Measurements from ENCODE around the gene KDM1A.
A peak's percentile ranks its signal among the peaks of the same experiment; 100 is the strongest.

The KDM1A gene

DNA sequence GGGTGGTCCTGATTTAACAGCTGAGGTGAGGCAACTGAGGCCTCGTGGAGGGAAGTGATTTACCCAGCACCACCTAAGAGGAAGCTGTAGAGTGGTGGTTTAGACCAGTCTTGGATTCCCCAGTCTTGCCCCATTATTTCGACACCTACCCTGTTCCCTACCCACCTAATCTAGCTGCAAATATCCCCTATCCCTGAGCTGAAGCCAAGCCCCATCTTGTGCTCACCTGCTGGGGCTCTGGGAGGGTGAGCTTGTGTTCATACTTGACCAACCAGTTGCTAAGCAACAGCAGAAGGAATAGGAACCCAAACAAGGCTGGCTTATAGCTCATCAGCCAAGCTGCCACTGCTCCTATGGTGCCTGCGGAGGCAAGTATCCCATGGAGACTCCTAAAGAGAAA, 5.6 kb upstream of the KDM1A start:
- DNase-seq (ENCODE audit: low read depth) = no peak

DNA sequence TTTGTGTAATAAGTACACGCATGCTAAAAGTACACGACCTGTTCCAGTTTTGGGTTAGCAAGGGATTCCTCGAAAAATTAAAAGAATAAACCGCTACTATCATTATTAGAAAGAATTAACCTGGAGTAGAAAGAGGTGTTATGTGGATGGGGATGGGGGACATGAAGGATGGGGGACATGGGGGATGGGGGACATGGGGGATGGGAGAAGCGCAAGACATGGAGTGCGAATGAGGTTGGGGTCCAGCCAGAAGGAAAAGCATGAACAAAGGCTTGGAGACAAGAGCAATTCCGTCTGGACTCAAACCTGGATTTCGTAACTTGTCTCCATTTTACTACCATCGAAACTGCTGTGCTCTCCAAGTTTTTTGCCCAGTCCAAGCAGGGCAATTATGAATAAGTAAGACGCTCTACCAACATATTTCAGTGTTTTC, 591 bp upstream of the KDM1A start:
- no peak for DNase-seq (ENCODE audit: low read depth)

DNA sequence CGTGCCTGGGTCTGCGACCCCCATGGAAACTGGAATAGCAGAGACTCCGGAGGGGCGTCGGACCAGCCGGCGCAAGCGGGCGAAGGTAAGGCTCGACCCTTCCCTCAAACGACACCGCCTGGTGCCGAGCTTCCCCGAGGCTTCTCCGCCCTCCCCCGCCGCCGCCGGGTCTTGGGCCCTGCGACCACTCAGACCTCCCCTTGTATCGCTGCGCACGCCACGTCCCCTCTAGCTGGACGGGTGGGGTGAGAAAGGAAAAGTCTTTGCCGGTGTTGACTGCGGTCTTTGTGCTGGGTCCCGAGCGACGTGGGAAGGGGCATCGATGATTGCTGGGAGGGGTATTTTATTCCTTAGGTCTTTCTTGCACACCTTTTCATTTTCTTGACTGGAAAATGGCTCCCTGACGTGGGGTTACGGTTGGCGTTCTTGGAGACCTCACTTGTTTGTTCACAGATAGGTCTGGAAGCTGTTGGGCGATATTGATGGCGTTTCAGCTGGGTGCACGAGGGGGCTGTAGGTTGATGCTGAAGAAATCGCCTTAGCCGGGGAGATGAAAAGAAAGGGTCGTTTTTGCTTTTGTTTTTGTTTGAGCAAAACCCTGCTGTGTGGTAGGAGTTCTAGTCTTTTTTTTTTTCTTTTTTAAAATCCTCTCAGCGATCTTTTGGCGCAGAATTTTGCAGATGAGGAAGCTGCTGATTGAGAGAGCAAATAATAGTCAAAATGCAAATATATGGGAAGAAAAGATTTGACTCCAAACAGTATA, 776 bp downstream of the KDM1A start:
- DNase-seq (ENCODE audit: low read depth) = peak; percentile 20

DNA sequence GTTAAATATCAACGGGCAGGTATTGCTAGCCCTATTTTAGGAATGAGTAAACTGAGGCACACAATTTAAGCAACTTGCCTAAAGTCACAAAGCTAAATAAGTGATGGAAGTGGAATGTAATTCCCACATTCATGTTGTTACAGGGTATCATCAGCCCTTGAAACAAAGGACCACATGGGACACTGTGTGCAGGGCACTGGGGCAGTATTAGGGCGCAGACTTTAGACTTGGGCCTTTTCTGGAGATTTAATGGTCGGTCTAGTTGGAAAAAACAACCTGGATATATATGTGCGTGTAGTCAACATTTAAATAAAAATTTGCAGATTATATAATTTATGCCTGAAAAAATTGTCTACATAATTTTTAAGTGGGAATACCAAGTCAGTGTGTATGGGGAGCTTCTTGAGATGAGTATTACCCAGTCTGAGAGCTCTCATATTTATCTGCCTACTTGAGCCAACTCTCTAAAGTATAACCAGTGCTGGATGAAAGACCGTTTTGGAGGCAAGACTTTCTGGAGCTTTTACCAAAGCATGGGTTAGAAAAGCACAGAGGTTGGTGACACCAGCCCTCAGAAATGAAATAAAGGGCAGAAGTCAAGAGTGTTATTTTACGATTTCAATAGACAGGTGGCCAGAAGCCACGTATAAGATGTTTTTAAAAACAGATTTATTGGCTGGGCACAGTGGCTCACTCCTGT, 1.6 kb downstream of the KDM1A start:
- no peak for DNase-seq (ENCODE audit: low read depth)

DNA sequence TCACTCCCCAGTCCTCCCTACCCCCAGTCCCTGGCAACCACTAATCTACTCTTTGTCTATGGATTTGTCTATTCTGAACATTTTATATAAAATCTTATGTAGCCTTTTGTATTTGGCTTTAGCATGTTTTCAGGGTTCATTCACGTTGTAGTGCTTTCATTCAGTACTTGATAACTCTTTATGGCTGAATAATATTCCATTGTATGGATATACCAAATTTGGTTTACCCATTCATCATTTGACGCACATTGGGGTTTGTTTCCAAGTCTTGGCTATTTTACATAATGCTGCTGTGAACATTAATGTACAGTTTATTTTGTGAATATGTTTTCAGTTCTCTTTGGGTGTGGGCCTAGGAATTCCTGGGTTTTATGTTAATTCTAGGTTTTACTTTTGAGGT, 2.6 kb downstream of the KDM1A start:
- no peak for DNase-seq (ENCODE audit: low read depth)

DNA sequence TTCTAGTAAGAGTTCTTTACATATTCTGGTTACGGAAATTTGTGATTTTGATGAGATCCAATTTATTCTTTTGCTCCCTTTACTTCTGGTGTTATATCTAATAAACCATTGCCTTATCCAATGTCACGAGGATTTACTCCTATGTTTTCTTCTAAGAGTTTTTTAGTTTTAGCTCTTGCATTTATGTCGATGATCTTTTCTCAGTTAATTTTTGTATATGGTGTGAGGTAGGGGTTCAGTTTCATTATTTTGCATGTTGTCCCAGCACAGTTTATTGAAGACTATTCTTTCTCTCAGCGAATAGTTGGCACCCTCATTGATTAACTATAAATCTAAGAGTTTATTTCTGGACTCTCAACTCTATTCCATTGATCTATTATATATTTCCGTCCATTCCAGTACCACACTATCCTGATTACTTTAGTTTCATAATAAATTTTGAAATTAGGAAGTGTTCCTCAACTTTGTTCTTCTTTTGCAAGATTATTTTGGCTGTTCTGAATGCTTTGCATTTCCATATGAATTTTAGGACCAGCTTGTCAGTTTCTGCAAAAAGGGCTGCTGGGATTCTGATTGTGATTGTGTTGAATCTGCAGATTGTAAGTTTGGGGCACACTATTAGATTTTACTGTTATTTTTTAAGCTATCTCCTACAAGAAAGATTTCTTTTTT, 4.0 kb downstream of the KDM1A start:
- no peak for DNase-seq (ENCODE audit: low read depth)

DNA sequence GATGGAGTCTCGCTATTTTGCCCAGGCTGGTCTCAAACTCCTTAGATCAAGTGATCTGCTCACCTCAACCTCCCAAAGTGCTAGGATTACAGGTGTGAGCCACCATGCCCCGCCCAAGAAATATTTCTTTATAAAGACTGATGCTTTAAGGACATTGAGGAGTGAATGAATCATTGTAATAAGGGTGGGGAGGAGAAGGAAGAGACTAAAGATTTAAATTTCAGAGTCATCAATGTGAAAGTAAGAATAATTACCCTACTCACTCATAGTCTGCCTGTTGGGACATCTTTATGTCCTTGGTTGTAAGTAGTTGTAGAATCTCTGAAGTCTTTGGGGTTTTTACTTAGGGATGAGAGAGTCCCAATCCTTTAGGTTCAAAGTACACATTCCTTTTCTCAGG, 7.3 kb downstream of the KDM1A start:
- DNase-seq (ENCODE audit: low read depth) = no peak

DNA sequence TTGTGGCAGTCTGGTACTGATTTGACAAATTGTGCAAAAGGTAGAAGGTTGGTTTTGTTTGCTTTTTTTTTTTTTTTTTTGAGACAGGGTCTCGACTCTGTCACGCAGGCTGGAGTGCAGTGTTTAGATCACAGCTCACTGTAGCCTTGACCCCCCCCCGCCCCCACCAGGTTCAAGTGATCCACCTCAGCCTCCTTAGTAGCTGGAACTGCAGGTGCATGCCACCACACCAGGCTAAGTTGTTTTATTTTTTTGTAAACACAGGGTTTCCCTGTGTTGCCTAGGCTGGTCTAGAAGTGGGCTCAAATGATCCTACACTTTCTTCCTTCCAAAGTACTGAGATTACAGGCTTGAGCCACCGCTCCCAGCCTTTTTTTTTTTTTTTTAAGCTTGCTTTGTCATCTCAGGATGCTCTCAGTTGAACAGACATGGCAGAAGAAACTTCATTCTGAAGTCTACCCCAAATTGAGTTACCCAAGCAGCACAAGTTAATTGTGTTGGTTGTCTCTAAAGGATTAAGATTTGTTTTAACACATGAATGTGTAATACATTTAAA, 8.2 kb downstream of the KDM1A start:
- no peak for DNase-seq (ENCODE audit: low read depth)

DNA sequence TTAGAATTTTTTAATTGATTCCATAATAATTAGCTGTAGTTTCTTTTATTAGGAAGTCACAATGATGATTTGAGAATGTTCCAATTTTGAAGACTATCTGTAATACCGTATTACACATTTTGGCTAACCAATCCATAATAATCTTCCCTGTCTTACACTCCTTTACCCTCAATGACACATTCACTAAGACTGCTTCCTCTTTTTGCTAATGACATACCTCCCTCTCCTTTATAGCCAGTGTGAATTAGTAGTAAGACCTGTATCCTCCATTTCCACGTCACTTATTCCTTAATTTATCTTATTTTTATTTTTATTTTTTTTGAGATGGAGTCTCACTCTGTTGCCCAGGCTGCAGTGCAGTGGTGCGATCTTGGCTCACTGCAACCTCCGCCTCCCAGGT, 10.1 kb downstream of the KDM1A start:
- DNase-seq (ENCODE audit: low read depth) = no peak

DNA sequence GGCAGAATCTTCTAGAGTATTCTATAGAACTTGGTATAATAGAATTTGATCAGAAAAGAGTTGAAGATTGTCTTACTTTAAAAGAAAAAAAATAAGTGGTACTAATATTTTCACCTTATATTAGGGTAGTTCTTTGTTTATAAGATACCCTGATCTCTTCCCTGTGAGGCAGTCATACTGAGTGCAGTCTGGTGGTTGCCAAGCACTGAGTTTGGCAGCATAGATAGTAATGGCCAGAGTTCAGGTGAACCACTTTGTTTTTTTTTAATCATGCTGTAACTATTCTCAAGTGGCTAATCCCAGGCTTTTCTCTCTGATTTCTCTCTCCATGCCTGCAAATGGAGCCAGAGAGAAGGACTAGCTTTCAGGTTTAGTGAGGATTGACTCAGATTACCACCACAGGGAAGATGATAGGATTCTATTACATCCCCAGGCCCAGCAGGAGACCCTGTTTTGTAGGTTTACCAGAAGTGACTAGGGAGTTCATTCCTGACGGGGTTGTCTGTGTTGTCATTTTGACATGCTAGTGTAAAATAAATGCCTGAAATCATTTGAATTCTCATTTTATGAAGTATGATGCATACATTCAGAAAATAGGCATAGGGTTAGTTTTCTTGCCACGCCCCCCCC, 16.7 kb downstream of the KDM1A start:
- DNase-seq (ENCODE audit: low read depth) = no peak

DNA sequence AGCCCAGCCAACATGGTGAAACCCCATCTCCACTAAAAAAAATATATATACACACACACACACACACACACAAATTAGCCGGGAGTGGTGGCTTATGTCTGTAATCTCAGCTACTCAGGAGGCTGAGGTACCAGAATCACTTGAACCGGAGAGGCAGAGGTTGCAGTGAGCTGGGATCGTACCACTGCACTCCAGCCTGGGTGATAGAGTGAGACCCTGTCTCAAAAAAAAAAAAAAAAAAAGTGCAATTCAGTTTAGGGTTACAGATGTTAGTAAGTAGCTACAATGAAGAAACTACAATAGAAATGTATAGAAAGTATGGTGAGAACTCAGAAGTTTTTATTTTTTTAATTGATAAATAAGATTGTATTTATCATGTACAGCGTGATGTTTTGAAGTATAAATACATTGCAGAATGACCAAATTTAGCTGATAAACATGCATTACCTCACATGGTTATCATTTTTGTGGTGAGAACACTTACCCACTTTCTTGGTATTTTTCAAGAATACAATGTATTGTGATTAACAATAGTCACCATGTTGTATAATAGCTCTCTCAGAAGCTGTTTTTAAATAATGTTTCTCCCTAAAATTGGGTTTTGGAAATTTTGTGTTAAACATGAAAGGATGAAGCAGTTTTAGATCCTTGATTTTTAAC, 17.9 kb downstream of the KDM1A start:
- DNase-seq (ENCODE audit: low read depth) = no peak

DNA sequence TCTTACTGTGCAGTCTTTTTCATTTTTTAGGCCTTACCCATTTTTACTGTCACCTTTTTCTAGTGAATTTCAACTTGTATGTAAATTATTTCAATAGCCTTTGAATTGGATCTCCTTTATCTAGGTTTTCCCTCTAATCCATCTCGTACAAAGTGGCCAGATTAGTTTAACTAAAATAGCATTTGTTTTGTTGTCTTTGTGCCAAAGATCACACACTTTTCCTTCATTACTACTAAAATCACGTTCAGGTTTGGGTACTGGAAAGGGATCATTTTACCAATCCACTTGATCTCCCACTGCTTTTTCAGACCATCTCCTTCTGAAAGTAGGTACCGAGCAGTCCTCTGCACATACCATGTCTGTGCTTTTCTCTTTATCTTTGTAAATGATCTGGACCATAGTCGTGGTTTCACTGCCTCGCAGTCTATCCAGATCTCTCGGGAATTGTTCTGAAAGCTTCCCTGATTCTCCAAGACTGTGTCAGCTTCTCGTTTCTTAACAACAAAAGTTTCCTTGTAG, 20.1 kb downstream of the KDM1A start:
- no peak for DNase-seq (ENCODE audit: low read depth)

DNA sequence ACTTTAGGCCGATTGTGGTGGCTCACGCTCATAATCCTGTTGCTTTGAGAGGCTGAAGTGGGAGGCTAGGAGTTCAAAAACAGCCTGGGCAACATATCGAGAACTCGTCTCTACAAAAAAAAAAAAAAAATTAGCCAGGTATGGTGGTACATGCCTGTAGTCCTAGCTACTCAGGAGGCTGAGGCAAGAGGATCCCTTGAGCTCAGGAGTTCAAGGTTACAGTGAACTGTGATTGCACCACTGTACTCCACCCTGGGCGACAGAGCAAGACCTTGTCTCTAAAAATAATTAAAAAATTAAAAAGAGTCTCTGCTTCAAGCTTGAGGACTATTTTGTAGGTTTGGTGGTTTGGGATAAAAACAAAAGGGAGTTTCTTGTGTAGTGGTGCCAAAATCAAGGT, 21.2 kb downstream of the KDM1A start:
- no peak for DNase-seq (ENCODE audit: low read depth)

DNA sequence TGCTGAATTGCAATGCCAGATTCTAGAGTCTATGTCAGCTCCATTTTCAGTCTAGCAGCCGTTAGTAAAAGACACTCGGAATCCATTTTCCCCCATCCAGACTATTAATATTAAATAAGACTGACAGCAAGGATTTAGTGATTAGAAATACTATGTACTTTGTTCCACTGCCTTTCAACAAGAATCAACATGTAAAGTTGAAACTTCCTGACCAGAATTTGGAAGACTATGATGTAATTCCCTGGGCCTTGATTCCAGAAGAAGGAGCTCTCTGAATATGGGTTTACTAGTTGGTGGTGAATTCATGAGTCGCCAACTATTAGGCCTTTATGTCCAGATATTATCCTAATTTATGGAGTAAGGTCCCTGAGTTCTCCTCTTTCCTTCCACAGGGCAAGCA, 24.8 kb downstream of the KDM1A start:
- no peak for DNase-seq (ENCODE audit: low read depth)

DNA sequence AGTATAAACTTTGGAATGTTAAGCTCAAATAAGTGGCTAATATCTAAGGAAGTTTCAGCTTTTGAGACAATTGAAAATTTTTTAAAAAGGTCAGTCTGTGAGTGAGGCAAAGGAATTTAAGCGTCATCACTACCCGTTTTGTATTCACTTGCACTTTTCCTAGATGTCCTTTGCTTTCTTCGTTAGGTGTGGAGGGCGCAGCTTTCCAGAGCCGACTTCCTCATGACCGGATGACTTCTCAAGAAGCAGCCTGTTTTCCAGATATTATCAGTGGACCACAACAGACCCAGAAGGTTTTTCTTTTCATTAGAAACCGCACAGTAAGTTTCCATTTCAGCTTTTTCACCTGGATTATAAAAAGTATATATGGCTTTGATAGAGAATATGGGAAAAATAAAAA, 30.9 kb downstream of the KDM1A start:
- no peak for DNase-seq (ENCODE audit: low read depth)

DNA sequence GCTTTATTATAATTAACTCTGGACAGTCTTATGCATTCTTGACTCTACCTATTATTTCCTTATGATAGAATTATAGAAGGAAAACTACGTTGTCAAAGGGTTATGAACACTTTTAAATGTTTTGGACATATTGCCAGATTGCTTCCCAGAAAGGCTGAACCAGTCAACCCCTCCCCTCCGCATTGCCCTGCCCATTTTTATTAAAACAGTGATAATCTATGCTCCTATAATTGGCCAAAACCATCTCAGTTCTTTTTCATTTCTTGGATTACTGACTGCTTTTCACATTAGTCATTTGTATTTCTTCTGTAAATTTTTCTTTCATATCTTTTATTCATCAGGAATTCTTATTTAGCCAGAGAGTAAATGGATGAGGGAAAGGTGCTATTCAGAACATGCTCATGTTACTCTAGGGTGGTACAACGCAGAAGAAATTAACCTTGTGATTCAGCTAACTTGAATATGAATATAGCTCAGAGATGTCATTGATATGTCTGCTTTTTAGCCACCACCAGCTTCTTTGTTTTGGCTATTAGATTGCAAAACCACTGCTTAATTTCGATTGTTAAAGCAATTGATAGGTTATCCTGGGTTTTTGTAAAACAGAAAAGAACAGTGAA, 32.1 kb downstream of the KDM1A start:
- DNase-seq (ENCODE audit: low read depth) = no peak

DNA sequence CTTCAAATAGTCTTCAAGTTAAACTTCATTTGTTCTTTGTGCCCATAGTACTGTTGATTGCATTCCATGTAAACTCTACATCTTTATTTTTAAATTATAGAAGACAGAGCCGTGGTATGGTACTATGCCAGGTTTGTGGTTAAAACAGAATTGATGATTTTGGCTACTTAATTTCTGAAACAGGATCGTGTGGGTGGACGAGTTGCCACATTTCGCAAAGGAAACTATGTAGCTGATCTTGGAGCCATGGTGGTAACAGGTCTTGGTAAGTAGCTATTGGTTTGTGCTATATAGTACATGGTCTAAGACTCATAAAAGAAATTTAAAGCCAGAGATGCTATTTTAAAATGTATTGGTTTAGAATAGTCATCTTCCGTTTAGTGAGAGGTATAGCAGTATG, 38.0 kb downstream of the KDM1A start:
- DNase-seq (ENCODE audit: low read depth) = no peak

DNA sequence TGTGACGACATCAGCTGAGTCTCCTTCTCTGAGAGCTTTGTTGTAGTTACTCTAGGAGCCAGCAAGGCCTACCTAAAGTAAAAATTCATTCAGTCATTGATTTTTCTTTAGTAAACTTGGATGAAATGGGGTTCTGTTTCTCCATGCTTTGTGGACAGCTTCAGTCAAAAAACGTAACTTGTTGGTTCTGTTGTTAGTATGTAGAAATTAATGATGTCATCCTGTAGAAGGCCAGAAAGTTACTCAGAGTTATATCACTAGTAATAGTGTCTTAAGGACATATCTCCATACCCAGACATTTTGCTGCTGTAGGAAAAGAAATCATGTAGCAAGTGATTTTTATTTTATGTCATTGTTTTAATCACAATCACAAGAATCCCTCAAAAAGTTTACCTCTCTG, 43.0 kb downstream of the KDM1A start:
- DNase-seq (ENCODE audit: low read depth) = no peak

DNA sequence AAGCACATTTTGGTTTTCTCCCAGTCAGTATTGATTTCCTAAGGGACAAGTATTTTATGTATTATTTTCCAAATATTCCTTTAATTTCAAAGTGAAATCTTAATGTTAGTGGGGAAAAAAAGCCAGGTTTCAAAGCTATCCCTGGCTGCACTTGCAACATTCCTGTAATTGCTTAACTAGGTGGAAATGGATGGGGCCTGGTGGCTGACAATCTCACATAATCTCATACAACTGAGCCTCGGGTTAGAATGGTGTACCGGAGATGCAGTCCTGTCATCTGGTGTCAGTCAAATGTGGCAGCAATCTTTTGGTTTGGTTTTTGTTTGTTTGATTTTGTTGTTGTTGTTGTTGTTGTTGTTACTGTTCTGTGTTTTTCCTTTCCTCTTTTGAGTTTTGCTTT, 46.1 kb downstream of the KDM1A start:
- DNase-seq (ENCODE audit: low read depth) = no peak

DNA sequence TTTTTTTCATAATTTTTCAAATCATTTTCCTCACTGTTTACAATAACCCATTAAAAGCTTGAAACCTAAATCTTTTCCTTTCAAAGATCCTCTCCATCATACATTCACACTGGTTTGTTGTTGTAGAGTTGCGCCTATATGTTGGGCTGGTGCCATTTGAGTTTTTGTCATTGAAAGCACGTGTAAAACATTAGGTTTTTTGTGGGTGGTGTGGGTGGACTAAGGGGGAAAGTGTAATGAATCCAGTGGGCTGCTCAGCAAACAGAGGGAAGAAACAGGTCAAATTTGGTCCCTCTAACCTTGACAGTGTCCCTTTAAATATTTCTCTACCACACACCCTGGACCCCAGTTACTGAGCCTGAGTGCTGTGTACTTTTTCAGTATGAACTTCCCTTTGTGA, 46.8 kb downstream of the KDM1A start:
- DNase-seq (ENCODE audit: low read depth) = no peak

DNA sequence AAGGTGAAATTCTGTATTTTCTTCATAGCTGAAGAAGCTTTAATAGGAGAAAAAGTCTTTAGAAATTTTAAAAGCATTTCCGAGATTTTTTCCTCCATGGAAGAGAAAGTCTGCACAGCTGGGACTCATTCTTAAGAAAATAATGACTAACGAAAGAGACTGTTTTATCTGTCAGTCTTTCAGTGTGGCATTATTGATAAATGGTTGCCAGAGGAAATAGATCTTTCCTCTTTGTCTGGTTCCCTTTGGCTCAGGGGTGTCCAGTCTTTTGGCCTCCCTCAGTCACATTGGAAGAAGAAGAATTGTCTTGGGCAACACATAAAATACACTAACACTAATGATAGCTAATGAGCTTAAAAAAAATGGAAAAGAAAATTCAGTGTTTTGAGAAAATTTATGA, 49.9 kb downstream of the KDM1A start:
- DNase-seq (ENCODE audit: low read depth) = no peak

All from CMK (cell line).